CD4-positive, alpha-beta memory T cell (primary cell): Measurements from ENCODE around the gene DNASE1L3. TPM values are rescaled to one million over a fixed set of nuclear protein-coding genes. Genes with fewer than 3 reads are reported as not detected.

ENCODE experiments used
- CTCF ChIA-PET: fragments of 350-600 bp; sonication (Branson Sonifier 250); formaldehyde crosslinking; loops from one replicate; lab custom pipeline; 2021; ENCODE audit warnings: inconsistent platforms; ENCODE audit not compliant: partially characterized antibody; lab: Charles Lee
- POLR2A ChIA-PET: fragments of 350-600 bp; sonication (Branson Sonifier 250); formaldehyde crosslinking; loops from one replicate; lab custom pipeline; 2021; ENCODE audit not compliant: partially characterized antibody; lab: Charles Lee
- DNase-seq, 5 donors: peaks; one replicate each; pipeline versions ENCODE4 v3.0.0 to v3.0.0-alpha.2; 2020 to 2022; ENCODE audit warnings: mixed read lengths in 1 of 5
- H3K27ac ChIP-seq: one replicate; pipeline ENCODE4 v1.7.0; 2013; ENCODE audit warnings: low read depth, low read length
- H3K27me3 ChIP-seq: 2 replicates; pipeline ENCODE4 v1.7.0; 2013; ENCODE audit warnings: mild to moderate bottlenecking, low read length, moderate library complexity; ENCODE audit not compliant: insufficient read depth
- H3K36me3 ChIP-seq: 2 replicates; pipeline ENCODE4 v1.7.0; 2013; ENCODE audit warnings: mild to moderate bottlenecking, low read length, moderate library complexity; ENCODE audit not compliant: insufficient read depth
- H3K4me1 ChIP-seq: 2 replicates; pipeline ENCODE4 v1.7.0; 2013; ENCODE audit warnings: mild to moderate bottlenecking, low read length, moderate library complexity; ENCODE audit not compliant: insufficient read depth
- H3K4me3 ChIP-seq, 2 donors: one replicate each; pipeline ENCODE4 v1.7.0; 2013; ENCODE audit warnings: low read length in 2 of 2, mild to moderate bottlenecking in 1 of 2
- H3K9me3 ChIP-seq, 2 donors: one replicate each; pipeline ENCODE4 v1.7.0; 2013; ENCODE audit warnings: low read length in 2 of 2, control low read depth in 1 of 2; ENCODE audit not compliant: control insufficient read depth in 1 of 2
- H3K27ac Mint-ChIP-seq, 7 donors: one replicate each; pipeline ENCODE4 v1.8.0; 2020 to 2021; ENCODE audit warnings: mixed read lengths in 7 of 7, mild to moderate bottlenecking in 6 of 7, inconsistent platforms in 3 of 7, moderate library complexity in 3 of 7
- H3K27me3 Mint-ChIP-seq, 2 donors: one replicate each; pipeline ENCODE4 v1.8.0; 2020 to 2021; ENCODE audit warnings: mixed read lengths in 2 of 2
- H3K36me3 Mint-ChIP-seq, 2 donors: one replicate each; pipeline ENCODE4 v1.8.0; 2020 to 2021; ENCODE audit warnings: mixed read lengths in 2 of 2, inconsistent platforms in 1 of 2, mild to moderate bottlenecking in 1 of 2
- H3K4me1 Mint-ChIP-seq, 4 donors: one replicate each; pipeline ENCODE4 v1.8.0; 2020 to 2021; ENCODE audit warnings: mixed read lengths in 4 of 4, mild to moderate bottlenecking in 1 of 4
- H3K4me3 Mint-ChIP-seq, 8 donors: one replicate each; pipeline ENCODE4 v1.8.0; 2020 to 2021; ENCODE audit warnings: mixed read lengths in 8 of 8, mild to moderate bottlenecking in 7 of 8, moderate library complexity in 6 of 8, inconsistent platforms in 3 of 8
- H3K9me3 Mint-ChIP-seq, 8 donors: one replicate each; pipeline ENCODE4 v1.8.0; 2020 to 2021; ENCODE audit warnings: mixed read lengths in 8 of 8, mild to moderate bottlenecking in 5 of 8, inconsistent platforms in 3 of 8, moderate library complexity in 1 of 8
- intact Hi-C: fragments of 100-400 bp; cut with micrococcal nuclease; formaldehyde crosslinking; loops from one replicate; pipeline ENCODE4 v1.15.1; 2023
- polyA plus RNA-seq, 2 donors: library from polyadenylated mRNA; unstranded; fragments of 300-500 nt; fragmentation: Illumina TruSeq; gene quantifications; one replicate each; pipeline ENCODE4 v1.2.3, GENCODE V29; 2021
- total RNA-seq, 2 experiments: library from RNA; stranded (reverse); gene quantifications; one replicate each; pipeline ENCODE4 v1.2.3, GENCODE V29; 2021

Gene DNASE1L3
- total and polyA plus RNA-seq, 4 experiments from 2014 or later: not detected

DNA sequence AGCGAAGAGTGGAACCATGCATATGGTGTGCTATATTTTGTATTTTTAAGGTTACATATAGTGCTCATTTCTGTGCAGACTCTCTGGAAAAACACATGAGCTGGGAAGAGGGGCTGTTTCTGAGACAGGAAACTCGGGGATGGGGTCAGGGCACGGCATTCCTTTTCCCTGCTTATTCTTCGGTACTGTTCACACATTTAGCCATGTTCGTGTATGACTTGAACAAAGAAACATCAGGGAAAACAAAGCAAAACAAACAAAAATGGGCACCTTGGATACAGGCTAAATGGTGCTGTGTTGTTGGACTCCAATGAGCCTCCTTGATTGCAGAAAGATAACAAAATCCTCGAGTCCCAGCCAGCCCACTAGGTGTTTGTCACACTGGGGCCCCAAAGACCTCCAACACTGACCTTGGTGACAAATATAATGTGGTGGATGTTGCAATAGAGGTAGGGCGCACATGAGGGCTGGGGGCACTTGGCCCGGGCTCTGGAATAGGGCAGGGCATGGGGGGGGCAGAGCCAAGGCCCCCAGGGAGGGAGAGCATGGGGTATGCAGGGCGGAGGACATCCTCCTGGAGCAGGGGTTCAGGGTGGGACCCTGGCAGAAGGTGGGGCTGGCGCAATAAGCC is 19.3 kb downstream of the DNASE1L3 start:
- H3K36me3 Mint-ChIP-seq: no peaks in the 10 kb centered on the region
- peaks cover 0 to 4% (median 3%) of the 10 kb centered on the region in 4 donors for H3K4me1 Mint-ChIP-seq
- no peak overlapping the region for H3K27ac Mint-ChIP-seq
- DNase-seq: no peak
- Histone ChIP-seq H3K9me3 (no peaks in the 10 kb centered on the region), H3K27ac (no peak overlapping the region), H3K4me1 (no peaks in the 10 kb centered on the region), H3K27me3 (no peaks in the 10 kb centered on the region), H3K36me3 (no peaks in the 10 kb centered on the region), H3K4me3 (no peak overlapping the region)
- intact Hi-C loops: no loop called here
- ChIA-PET POLR2A (no interaction called here), CTCF (interaction anchor here (1.0 to 8.7 kb wide), 5 partner anchors 9 to 115 kb away, joined by 3 to 90 read pairs (median 14); partner anchors contain the start of genes HTD2 and RPP14)
- peaks cover 0 to 2% of the 10 kb centered on the region in 2 donors for H3K27me3 Mint-ChIP-seq
- H3K4me3 Mint-ChIP-seq: no peak overlapping the region
- H3K9me3 Mint-ChIP-seq: no peaks in the 10 kb centered on the region

- Histone ChIP-seq H3K27ac (no peak overlapping the region), H3K36me3 (no peaks in the 10 kb centered on the region), H3K4me1 (no peaks in the 10 kb centered on the region), H3K4me3 (no peak overlapping the region), H3K9me3 (no peaks in the 10 kb centered on the region), H3K27me3 (no peaks in the 10 kb centered on the region)
- no peak for DNase-seq
- Mint-ChIP-seq H3K27ac (no peak overlapping the region), H3K4me1 (peaks cover 0 to 4% (median 3%) of the 10 kb centered on the region in 4 donors), H3K9me3 (no peaks in the 10 kb centered on the region), H3K4me3 (no peak overlapping the region), H3K27me3 (peaks cover 0 to 1% of the 10 kb centered on the region in 2 donors), H3K36me3 (no peaks in the 10 kb centered on the region)
- ChIA-PET POLR2A (no interaction called here), CTCF (interaction anchor here (1.0 to 8.7 kb wide), 6 partner anchors 10 to 115 kb away, joined by 3 to 90 read pairs (median 9); partner anchors contain the start of genes HTD2 and RPP14)
- intact Hi-C loops: no loop called here
These were observed 19.9 kb downstream of the DNASE1L3 start for GRCh38 chr3:58190882-58191281.

DNA sequence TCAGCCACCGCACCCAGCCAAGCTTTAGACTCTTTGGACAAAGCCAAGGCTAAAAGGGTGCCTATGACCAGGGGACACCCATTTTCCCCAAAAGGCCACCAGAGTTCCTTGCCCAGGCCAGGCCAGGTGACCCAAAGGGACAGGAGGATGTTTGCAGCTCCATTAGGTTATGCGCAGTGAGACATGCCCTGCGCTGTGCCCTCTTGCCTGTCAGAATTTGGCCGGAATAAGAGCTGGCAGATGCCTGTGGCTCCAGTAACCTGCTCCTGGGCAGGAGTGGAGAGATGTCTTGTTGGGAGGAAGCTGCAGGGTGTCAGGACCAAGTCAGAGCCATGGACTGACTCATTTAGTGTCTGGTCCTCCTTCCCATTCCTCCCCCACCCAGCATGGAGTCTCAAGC is 20.5 kb downstream of the DNASE1L3 start:
- Histone ChIP-seq H3K27ac (no peak overlapping the region), H3K4me3 (no peak overlapping the region), H3K36me3 (no peaks in the 10 kb centered on the region), H3K9me3 (no peaks in the 10 kb centered on the region), H3K4me1 (no peaks in the 10 kb centered on the region), H3K27me3 (no peaks in the 10 kb centered on the region)
- H3K9me3 Mint-ChIP-seq: no peaks in the 10 kb centered on the region
- ChIA-PET CTCF (interaction anchor here (1.0 to 8.7 kb wide), 7 partner anchors 10 to 116 kb away, joined by 3 to 90 read pairs (median 4); partner anchors contain the start of genes HTD2 and RPP14), POLR2A (no interaction called here)
- no peak overlapping the region for H3K27ac Mint-ChIP-seq
- DNase-seq: no peak
- H3K4me1 Mint-ChIP-seq: peaks cover 0 to 4% (median 3%) of the 10 kb centered on the region in 4 donors
- no peaks in the 10 kb centered on the region for H3K36me3 Mint-ChIP-seq
- no peak overlapping the region for H3K4me3 Mint-ChIP-seq
- H3K27me3 Mint-ChIP-seq: no peaks in the 10 kb centered on the region
- intact Hi-C loops: no loop called here

GRCh38 chr3:58189691-58190090 is 21.1 kb downstream of the DNASE1L3 start:
- H3K4me3 Mint-ChIP-seq: no peak overlapping the region
- DNase-seq: no peak
- no peaks in the 10 kb centered on the region for H3K27me3 Mint-ChIP-seq
- no peak overlapping the region for H3K27ac Mint-ChIP-seq
- Histone ChIP-seq H3K36me3 (no peaks in the 10 kb centered on the region), H3K9me3 (no peaks in the 10 kb centered on the region), H3K4me1 (no peaks in the 10 kb centered on the region), H3K27me3 (no peaks in the 10 kb centered on the region), H3K27ac (no peak overlapping the region), H3K4me3 (no peak overlapping the region)
- ChIA-PET CTCF (interaction anchor here (0.7 to 8.7 kb wide), 8 partner anchors 10 to 343 kb away, joined by 3 to 90 read pairs (median 4); no protein-coding TSS in a partner anchor), POLR2A (no interaction called here)
- H3K9me3 Mint-ChIP-seq: no peaks in the 10 kb centered on the region
- peaks cover 0 to 4% (median 3%) of the 10 kb centered on the region in 4 donors for H3K4me1 Mint-ChIP-seq
- intact Hi-C loops: loop anchor here (5.0 kb wide), 1 partner anchor 443 kb away; no protein-coding TSS in a partner anchor
- no peaks in the 10 kb centered on the region for H3K36me3 Mint-ChIP-seq

DNA sequence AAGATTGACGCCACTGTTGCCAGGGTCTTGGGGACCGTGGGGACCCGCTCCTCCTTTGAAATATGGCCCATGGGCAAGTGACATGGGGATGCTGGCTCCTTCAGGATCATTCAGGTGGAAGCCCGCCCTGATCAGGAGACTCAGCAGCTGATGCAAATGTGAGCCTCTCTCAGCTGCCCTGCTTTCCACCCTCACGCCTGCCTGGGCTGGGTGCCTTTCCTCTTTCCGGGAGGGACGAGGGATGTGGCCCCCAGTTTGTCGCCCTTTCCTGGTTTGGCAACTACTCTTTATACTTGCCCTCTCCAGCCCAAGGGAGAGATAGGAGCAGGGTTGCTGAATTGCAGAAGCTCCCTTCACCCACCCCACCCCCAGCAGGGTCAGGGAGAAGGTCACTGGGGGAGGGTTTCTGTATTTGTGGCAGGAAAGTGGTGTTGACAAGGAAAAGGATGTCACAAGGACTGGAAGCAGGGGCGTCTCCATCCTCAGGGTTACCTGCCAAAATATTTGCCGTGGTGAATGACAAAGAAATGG is 21.8 kb downstream of the DNASE1L3 start:
- ChIA-PET CTCF (interaction anchor here (0.7 to 8.7 kb wide), 13 partner anchors 10 to 441 kb away, joined by 3 to 90 read pairs (median 4); no protein-coding TSS in a partner anchor), POLR2A (no interaction called here)
- Mint-ChIP-seq H3K9me3 (no peaks in the 10 kb centered on the region), H3K4me1 (peaks cover 0 to 4% (median 3%) of the 10 kb centered on the region in 4 donors), H3K27me3 (no peaks in the 10 kb centered on the region), H3K4me3 (no peak overlapping the region), H3K27ac (no peak overlapping the region), H3K36me3 (no peaks in the 10 kb centered on the region)
- H3K27me3 ChIP-seq: no peaks in the 10 kb centered on the region
- H3K36me3 ChIP-seq: no peaks in the 10 kb centered on the region
- no peaks in the 10 kb centered on the region for H3K4me1 ChIP-seq
- no peaks in the 10 kb centered on the region for H3K9me3 ChIP-seq
- no peak for DNase-seq
- no peak overlapping the region for H3K27ac ChIP-seq
- intact Hi-C loops: loop anchor here (5.0 kb wide), 1 partner anchor 443 kb away; no protein-coding TSS in a partner anchor
- no peak overlapping the region for H3K4me3 ChIP-seq

DNA sequence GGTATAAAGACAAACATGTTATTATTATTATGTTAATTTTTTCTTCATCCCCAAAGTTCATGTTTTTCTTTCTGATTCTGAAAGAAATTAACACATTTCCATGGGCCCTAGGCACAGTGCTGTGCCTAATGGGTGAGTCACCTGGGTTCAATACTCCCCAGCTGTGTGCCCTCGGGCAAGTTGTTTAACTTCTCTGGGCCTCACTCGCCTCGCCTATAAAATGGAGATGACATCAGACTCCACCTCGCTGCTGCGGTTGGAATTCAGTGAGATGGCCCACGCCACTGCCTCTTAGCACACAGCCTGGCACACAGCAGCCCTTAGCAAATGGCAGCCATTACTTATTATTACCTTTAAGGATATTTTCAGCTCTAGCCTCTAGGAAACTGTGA is 22.6 kb downstream of the DNASE1L3 start:
- Histone ChIP-seq H3K4me1 (no peaks in the 10 kb centered on the region), H3K9me3 (no peaks in the 10 kb centered on the region), H3K27ac (no peak overlapping the region), H3K27me3 (no peaks in the 10 kb centered on the region), H3K36me3 (no peaks in the 10 kb centered on the region), H3K4me3 (no peak overlapping the region)
- H3K4me1 Mint-ChIP-seq: peaks cover 0 to 4% (median 3%) of the 10 kb centered on the region in 4 donors
- no peaks in the 10 kb centered on the region for H3K27me3 Mint-ChIP-seq
- POLR2A ChIA-PET: no interaction called here
- no peak for DNase-seq
- CTCF ChIA-PET: interaction anchor here (0.6 to 8.7 kb wide), 18 partner anchors 9 to 442 kb away, joined by 3 to 90 read pairs (median 4); partner anchors contain the start of genes HTD2 and RPP14
- no peaks in the 10 kb centered on the region for H3K9me3 Mint-ChIP-seq
- no peaks in the 10 kb centered on the region for H3K36me3 Mint-ChIP-seq
- intact Hi-C loops: loop anchor here (5.0 kb wide), 1 partner anchor 444 kb away; no protein-coding TSS in a partner anchor
- no peak overlapping the region for H3K27ac Mint-ChIP-seq
- H3K4me3 Mint-ChIP-seq: no peak overlapping the region

DNA sequence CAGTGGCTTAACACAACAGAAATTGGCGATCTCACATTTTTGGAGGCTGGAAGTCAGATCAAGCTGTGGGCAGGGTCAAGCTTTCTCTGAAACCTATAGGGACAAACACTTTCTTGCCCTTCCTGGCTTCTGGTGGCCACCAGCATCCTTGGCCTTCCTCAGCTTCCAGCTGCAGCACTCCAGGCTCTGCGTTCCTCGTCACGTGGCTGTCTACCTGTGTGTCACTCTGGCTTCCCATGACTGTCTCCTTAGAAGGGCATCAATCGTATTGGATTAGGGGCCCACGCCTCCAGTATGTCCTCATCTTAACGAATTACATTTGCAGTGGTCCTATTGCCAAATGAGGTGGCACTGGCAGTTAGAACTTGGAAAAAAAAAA is 25.8 kb downstream of the DNASE1L3 start:
- H3K27ac ChIP-seq: no peak overlapping the region
- no peaks in the 10 kb centered on the region for H3K36me3 ChIP-seq
- intact Hi-C loops: loop anchor here (5.0 kb wide), 1 partner anchor 447 kb away; no protein-coding TSS in a partner anchor
- Mint-ChIP-seq H3K4me3 (no peak overlapping the region), H3K4me1 (peaks cover 0 to 4% (median 3%) of the 10 kb centered on the region in 4 donors), H3K27me3 (no peaks in the 10 kb centered on the region), H3K36me3 (no peaks in the 10 kb centered on the region), H3K9me3 (no peaks in the 10 kb centered on the region), H3K27ac (no peak overlapping the region)
- no peak for DNase-seq
- H3K4me1 ChIP-seq: no peaks in the 10 kb centered on the region
- ChIA-PET POLR2A (interaction anchor here (1.1 kb wide), 1 partner anchor 18 kb away, joined by 3 read pairs; no protein-coding TSS in a partner anchor), CTCF (interaction anchor here (0.9 to 2.0 kb wide), 5 partner anchors 18 to 177 kb away, joined by 3 to 6 read pairs (median 3); partner anchors contain the start of genes FLNB, HTD2 and RPP14)
- H3K9me3 ChIP-seq: no peaks in the 10 kb centered on the region
- H3K27me3 ChIP-seq: no peaks in the 10 kb centered on the region
- H3K4me3 ChIP-seq: no peak overlapping the region
